DOHH2 (cell line): ENCODE results near the gene HOXB3.

Source experiments
- H3F3A ChIP-seq: fragments of 200-600 bp; sonication (generic), shearing (Covaris generic); 2 replicates; pipeline ENCODE4 v1.6.0; 2016; ENCODE audit warnings: antibody characterized with exemption, mild to moderate bottlenecking; ENCODE audit not compliant: control insufficient read depth, insufficient read depth
- H3K27ac ChIP-seq: fragments of 200-600 bp; sonication (generic); 2 replicates; pipeline ENCODE4 v1.5.1; 2014; ENCODE audit warnings: low read depth, mild to moderate bottlenecking, low read length, moderate library complexity
- H3K27me3 ChIP-seq: fragments of 200-600 bp; sonication (generic); 2 replicates; pipeline ENCODE4 v1.6.1; 2014; ENCODE audit warnings: mild to moderate bottlenecking, low read length, mixed read lengths; ENCODE audit not compliant: control insufficient read depth
- H3K36me3 ChIP-seq: fragments of 200-600 bp; sonication (generic); 2 replicates; pipeline ENCODE4 v1.6.1; 2014; ENCODE audit warnings: mild to moderate bottlenecking, low read length, moderate library complexity, mixed read lengths; ENCODE audit not compliant: control insufficient read depth
- H3K4me1 ChIP-seq: fragments of 200-600 bp; sonication (generic); 2 replicates; pipeline ENCODE4 v1.6.1; 2014; ENCODE audit warnings: mild to moderate bottlenecking, low read length, mixed read lengths; ENCODE audit not compliant: control insufficient read depth
- H3K4me2 ChIP-seq: fragments of 200-600 bp; sonication (generic); 2 replicates; pipeline ENCODE4 v1.6.0; 2014; ENCODE audit warnings: mild to moderate bottlenecking, low read length, moderate library complexity
- H3K4me3 ChIP-seq: fragments of 200-600 bp; sonication (generic); 2 replicates; pipeline ENCODE4 v1.5.1; 2014; ENCODE audit warnings: mild to moderate bottlenecking, low read length, mixed read lengths
- H3K79me2 ChIP-seq: fragments of 200-600 bp; sonication (generic); 2 replicates; pipeline ENCODE4 v1.6.1; 2014; ENCODE audit warnings: mild to moderate bottlenecking, low read length, mixed read lengths; ENCODE audit not compliant: control insufficient read depth
- H3K9me2 ChIP-seq: fragments of 200-600 bp; sonication (generic); replicated peaks from 2 replicates; pipeline ENCODE4 v1.6.1; 2014; ENCODE audit warnings: mild to moderate bottlenecking, low read length, mixed read lengths; ENCODE audit not compliant: control insufficient read depth
- H3K9me3 ChIP-seq: fragments of 200-600 bp; sonication (generic); 2 replicates; pipeline ENCODE4 v1.6.1; 2014; ENCODE audit warnings: antibody characterized with exemption, low read length, mixed read lengths; ENCODE audit not compliant: control insufficient read depth, insufficient read depth
- H4K20me1 ChIP-seq: fragments of 200-600 bp; sonication (generic); 2 replicates; pipeline ENCODE4 v1.6.0; 2014; ENCODE audit warnings: low read depth, mild to moderate bottlenecking, antibody characterized with exemption, low read length, moderate library complexity; ENCODE audit not compliant: control insufficient read depth, insufficient read depth
- EZH2phosphoT487 ChIP-seq: fragments of 200-600 bp; sonication (generic); IDR thresholded peaks from 2 replicates; pipeline ENCODE4 v1.6.1; 2017; ENCODE audit warnings: borderline replicate concordance, mild to moderate bottlenecking, antibody characterized with exemption, low read length, moderate library complexity, mixed read lengths
- TF ChIP-seq, protein P1 (sequence below): fragments of 200-600 bp; sonication (generic); IDR thresholded peaks from one replicate; pipeline ENCODE4 v1.5.1; 2014; ENCODE audit warnings: antibody characterized with exemption, mild to moderate bottlenecking, low read depth, low read length; ENCODE audit not compliant: poor library complexity, severe bottlenecking

HOXB3 gene

GRCh38 chr17:48527547-48527932 is 62.5 kb downstream of the HOXB3 start:
- no peaks in the 10 kb centered on the region for H3K9me2 ChIP-seq
- no peak for TF ChIP-seq EZH2phosphoT487
- TF ChIP-seq, protein P1, sequence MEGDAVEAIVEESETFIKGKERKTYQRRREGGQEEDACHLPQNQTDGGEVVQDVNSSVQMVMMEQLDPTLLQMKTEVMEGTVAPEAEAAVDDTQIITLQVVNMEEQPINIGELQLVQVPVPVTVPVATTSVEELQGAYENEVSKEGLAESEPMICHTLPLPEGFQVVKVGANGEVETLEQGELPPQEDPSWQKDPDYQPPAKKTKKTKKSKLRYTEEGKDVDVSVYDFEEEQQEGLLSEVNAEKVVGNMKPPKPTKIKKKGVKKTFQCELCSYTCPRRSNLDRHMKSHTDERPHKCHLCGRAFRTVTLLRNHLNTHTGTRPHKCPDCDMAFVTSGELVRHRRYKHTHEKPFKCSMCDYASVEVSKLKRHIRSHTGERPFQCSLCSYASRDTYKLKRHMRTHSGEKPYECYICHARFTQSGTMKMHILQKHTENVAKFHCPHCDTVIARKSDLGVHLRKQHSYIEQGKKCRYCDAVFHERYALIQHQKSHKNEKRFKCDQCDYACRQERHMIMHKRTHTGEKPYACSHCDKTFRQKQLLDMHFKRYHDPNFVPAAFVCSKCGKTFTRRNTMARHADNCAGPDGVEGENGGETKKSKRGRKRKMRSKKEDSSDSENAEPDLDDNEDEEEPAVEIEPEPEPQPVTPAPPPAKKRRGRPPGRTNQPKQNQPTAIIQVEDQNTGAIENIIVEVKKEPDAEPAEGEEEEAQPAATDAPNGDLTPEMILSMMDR: no peak
- no peaks in the 10 kb centered on the region for H3K79me2 ChIP-seq
- no peaks in the 10 kb centered on the region for H3F3A ChIP-seq
- no peaks in the 10 kb centered on the region for H3K9me3 ChIP-seq
- H3K4me2 ChIP-seq: no peak overlapping the region
- H3K4me1 ChIP-seq: no peaks in the 10 kb centered on the region
- peaks cover 17% of the 10 kb centered on the region; the same call in 1 of the 2 replicates for H3K27me3 ChIP-seq
- H3K27ac ChIP-seq: no peak overlapping the region
- H3K36me3 ChIP-seq: no peaks in the 10 kb centered on the region
- no peaks in the 10 kb centered on the region; the same call in 1 of the 2 replicates for H4K20me1 ChIP-seq
- H3K4me3 ChIP-seq: no peak overlapping the region

DNA sequence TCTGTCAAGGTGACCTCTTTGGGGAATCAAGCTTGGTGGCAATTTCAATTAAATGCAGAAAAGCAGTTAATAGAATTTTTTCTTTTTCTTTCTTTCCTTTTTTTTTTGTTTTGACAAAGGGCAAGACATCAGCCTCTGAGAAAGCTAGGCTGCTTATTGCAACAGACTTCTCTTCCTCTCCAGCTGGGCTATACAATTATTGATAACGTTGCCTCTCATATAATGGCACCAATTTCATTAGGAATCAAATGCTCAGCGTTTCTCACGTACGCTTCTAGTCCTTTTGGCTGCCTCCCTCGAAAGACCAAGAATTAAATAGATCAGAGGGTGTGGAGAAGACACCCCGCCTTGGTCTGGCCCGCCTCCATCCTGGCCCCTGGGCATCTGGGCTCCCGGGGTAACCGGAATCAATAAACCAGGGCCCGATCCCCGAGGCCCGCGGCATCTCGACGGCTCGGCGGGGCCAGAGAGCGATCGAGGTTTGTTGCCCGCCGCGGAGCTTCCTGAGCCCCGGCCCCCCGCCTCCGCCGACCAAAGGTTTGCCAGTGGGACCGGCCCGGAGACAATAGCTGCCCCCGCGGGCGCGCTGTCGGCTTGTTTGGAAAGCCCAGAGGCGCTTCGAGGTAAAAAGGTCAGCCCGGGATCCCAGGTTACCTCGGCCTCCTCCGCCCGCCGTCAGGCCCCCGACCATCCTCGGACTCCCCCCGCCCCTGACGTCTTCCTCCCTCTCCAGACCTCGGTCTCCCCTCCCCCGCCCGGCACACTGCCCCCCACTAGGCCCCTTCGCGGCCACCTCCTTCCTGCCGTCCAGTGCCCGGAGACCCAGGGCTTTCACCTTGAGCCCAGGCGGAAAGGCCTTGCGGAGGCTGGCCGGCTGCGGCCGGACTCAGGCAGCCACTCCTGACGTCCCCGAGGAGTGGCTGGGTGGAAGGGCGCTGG is 63.2 kb downstream of the HOXB3 start:
- H3K4me2 ChIP-seq: no peak overlapping the region
- TF ChIP-seq, protein P1: no peak
- no peak for TF ChIP-seq EZH2phosphoT487
- H3K27ac ChIP-seq: no peak overlapping the region
- H3F3A ChIP-seq: no peaks in the 10 kb centered on the region
- no peaks in the 10 kb centered on the region for H3K9me2 ChIP-seq
- no peaks in the 10 kb centered on the region for H3K36me3 ChIP-seq
- no peaks in the 10 kb centered on the region for H3K9me3 ChIP-seq
- H3K27me3 ChIP-seq: peaks cover 22% of the 10 kb centered on the region; the same call in 1 of the 2 replicates
- H3K4me3 ChIP-seq: no peak overlapping the region
- H4K20me1 ChIP-seq: no peaks in the 10 kb centered on the region; the same call in 1 of the 2 replicates
- no peaks in the 10 kb centered on the region for H3K4me1 ChIP-seq
- no peaks in the 10 kb centered on the region for H3K79me2 ChIP-seq

- Histone ChIP-seq H3F3A (no peaks in the 10 kb centered on the region), H3K9me2 (no peaks in the 10 kb centered on the region), H3K27me3 (peaks cover 32% of the 10 kb centered on the region), H3K4me1 (no peaks in the 10 kb centered on the region), H3K79me2 (no peaks in the 10 kb centered on the region), H3K9me3 (no peaks in the 10 kb centered on the region), H3K4me2 (no peak overlapping the region), H3K27ac (no peak overlapping the region), H4K20me1 (no peaks in the 10 kb centered on the region; the same call in 1 of the 2 replicates), H3K4me3 (no peak overlapping the region), H3K36me3 (no peaks in the 10 kb centered on the region)
- TF ChIP-seq, protein P1: peak; percentile 16
- no peak for TF ChIP-seq EZH2phosphoT487
Observed at GRCh38 chr17:48523010-48523409, 67.0 kb downstream of the HOXB3 start.
